Heart right ventricle (tissue), 16 donors: Measurements from ENCODE around the gene TET3. TPM values are rescaled to one million over a fixed set of nuclear protein-coding genes. Genes with fewer than 3 reads are reported as not detected.

ENCODE experiments used
- ATAC-seq, 8 donors: fragments of 200-7000 bp; cut with Tn5 transposase; one replicate each; pipeline ENCODE4 v1.9.1; 2020; ENCODE audit warnings: mild to moderate bottlenecking in 8 of 8, moderate library complexity in 8 of 8, moderate number of reproducible peaks in 1 of 8
- DNase-seq, 2 donors: peaks; one replicate each; pipeline ENCODE4 v3.0.0-alpha.2; 2020
- H3K27ac ChIP-seq, 10 donors: fragments of 200-600 bp; sonication (generic) in 2 of 10; one replicate each; pipeline versions ENCODE4 v1.5.0 to v1.8.0; 2020 to 2022; ENCODE audit warnings: mild to moderate bottlenecking in 3 of 10
- H3K27me3 ChIP-seq, 7 donors: fragments of 200-600 bp; one replicate each; pipeline ENCODE4 v1.8.0; 2021 to 2022; ENCODE audit warnings: mild to moderate bottlenecking in 2 of 7
- H3K36me3 ChIP-seq, 9 donors: fragments of 200-600 bp; sonication (generic) in 1 of 9; one replicate each; pipeline versions ENCODE4 v1.5.0 to v1.8.0; 2020 to 2022; ENCODE audit warnings: mild to moderate bottlenecking in 2 of 9
- H3K4me1 ChIP-seq, 9 donors: fragments of 200-600 bp; sonication (generic) in 1 of 9; one replicate each; pipeline versions ENCODE4 v1.5.0 to v1.8.0; 2020 to 2022; ENCODE audit warnings: mild to moderate bottlenecking in 4 of 9
- H3K4me3 ChIP-seq, 10 donors: fragments of 200-600 bp; sonication (generic) in 2 of 10; one replicate each; pipeline versions ENCODE4 v1.5.0 to v1.8.0; 2020 to 2022; ENCODE audit warnings: mild to moderate bottlenecking in 7 of 10, moderate library complexity in 2 of 10
- H3K9me3 ChIP-seq, 11 donors: fragments of 200-600 bp in 10 of 11; sonication (generic) in 2 of 11; one replicate each; pipeline versions ENCODE4 v1.5.0 to v1.8.0; 2013 to 2022; ENCODE audit warnings: mild to moderate bottlenecking in 2 of 11, control low read depth in 1 of 11, moderate library complexity in 1 of 11
- CTCF ChIP-seq, 9 donors: fragments of 200-600 bp; sonication (generic) in 2 of 9; IDR thresholded peaks; one replicate each; pipeline versions ENCODE4 v1.5.0 to v1.8.0; 2021 to 2022; ENCODE audit warnings: antibody characterized with exemption in 9 of 9, mild to moderate bottlenecking in 5 of 9, moderate library complexity in 1 of 9
- WGBS, 2 donors: extraction: QIAGEN DNeasy Blood & Tissue Kit; methylation state at CpG; one replicate each; pipeline ENCODE4 v1.1.7; 2013; ENCODE audit warnings: inconsistent platforms in 1 of 2; 5-methylcytosine and 5-hydroxymethylcytosine counted together
- intact Hi-C, 10 donors: fragments of 100-400 bp; cut with DNase I; formaldehyde crosslinking; loops; one replicate each; pipeline versions ENCODE4 v1.11.1 to v1.14.2; 2022
- polyA plus RNA-seq, 2 donors: library from polyadenylated mRNA; stranded (reverse); fragments of 200-250 nt; gene quantifications; one replicate each; pipeline ENCODE4 v1.2.3, GENCODE V29; 2013
- total RNA-seq, 10 donors: library from RNA; stranded (reverse); fragmentation: NEBNext Ultra II Directional in 3 of 10; extraction: Animal tissue kit (Norgen Biotek cat#: 25700) in 3 of 10; gene quantifications; one replicate each; pipeline versions ENCODE4 v1.2.1 to v1.2.4, GENCODE V29; 2021 to 2023
- donor health status: Arrhythmogenic right ventricular cardiomyopathy.
- donor health status: ischemic (EF 13 %, LVEDD 7.1; RV severe dilation, severe dysfunction).
- donor health status: healthy with polysubstance abuse.
- donor health status: DM: no; HTN: yes; CAD: no.
- donor health status: DM: no; HTN: no; CAD: no.
- donor health status: ischemic (EF 25% LVEDD 6.9; RV normal size, moderate dysfunction).
- donor health status: ischemic (EF 25% LVEDD 5.7; RV mildly dilated, moderate dysfunction).
- donor health status: healthy.
- donor health status: DM: yes; HTN: yes; CAD: no.
- donor health status: Ischemic cardiomyopathy.
- donor health status: ischemic (EF 35%, LVEDD 5.7; RV mildly dilated, moderate dysfunction).
- donor health status: nonischemic (EF 11% LVEDD 7.7; RV severe dilation, severe dysfunction).
- donor health status: DM: yes; HTN: yes; CAD: no.
- donor health status: PGD.
- donor health status: ischemic (EF 29% LVEDD 5.4; RV normal size, mild dysfunction).
- donor health status: nonischemic (EF 23%, LVEDD 6.1; RV moderate dilation, normal function).

Gene TET3
- total and polyA plus RNA-seq, 12 donors = 1.1 to 8.0 (median 2.7) TPM

- ATAC-seq (no peak), DNase-seq (peak; percentile 48 to 65)
- H3K4me1 ChIP-seq = peaks cover 12 to 78% (median 71%) of the 10 kb centered on the region in 9 donors
- no peaks in the 10 kb centered on the region for H3K9me3 ChIP-seq
- intact Hi-C loops = loop anchor here in 6 of 10 donors (5.0 to 10.0 kb wide), 5 partner anchors 48 to 160 kb away; partner anchors contain the start of genes DGUOK (in 4 of the 6) and STAMBP (in 2 of the 6)
- 0 to 1% methylated on average over 34 to 55 of the region's 58 CpGs for WGBS, 2 donors
- peak overlapping the region in 6 of 10 donors; percentile 61 to 95 (median 79) for H3K27ac ChIP-seq
- H3K4me3 ChIP-seq = peak overlapping the region in 9 of 10 donors; percentile 55 to 67 (median 62)
- no peaks in the 10 kb centered on the region for H3K27me3 ChIP-seq
- peaks cover 0 to 7% (median 0%) of the 10 kb centered on the region in 9 donors for H3K36me3 ChIP-seq
- no peak for TF ChIP-seq CTCF (IDR thresholded peaks at IDR 0.05)
Measured at GRCh38 chr2:73984922-73985307, 205 bp downstream of the TET3 start.

GRCh38 chr2:73985308-73986084 lies 786 bp downstream of the TET3 start:
- Histone ChIP-seq H3K9me3 (no peaks in the 10 kb centered on the region), H3K4me3 (peak overlapping the region; percentile 34 to 67 (median 61)), H3K4me1 (peaks cover 12 to 78% (median 66%) of the 10 kb centered on the region in 9 donors), H3K27me3 (no peaks in the 10 kb centered on the region), H3K27ac (peak overlapping the region in 8 of 10 donors; percentile 49 to 95 (median 74)), H3K36me3 (peaks cover 0 to 7% (median 0%) of the 10 kb centered on the region in 9 donors)
- ATAC-seq = peak in 6 of 8 donors; percentile 5 to 27 (median 9)
- DNase-seq = peak; percentile 54 to 65
- intact Hi-C loops = loop anchor here in 5 of 10 donors (5.0 to 10.0 kb wide), 4 partner anchors 58 to 161 kb away; partner anchors contain the start of genes DGUOK (in 2 of the 5) and STAMBP (in 2 of the 5)
- 3 to 10% methylated on average over 27 to 65 of the region's 66 CpGs for WGBS, 2 donors
- TF ChIP-seq CTCF (IDR thresholded peaks at IDR 0.05) = no peak

- Histone ChIP-seq H3K27ac (peak overlapping the region in 5 of 10 donors; percentile 49 to 95 (median 71)), H3K27me3 (no peaks in the 10 kb centered on the region), H3K4me3 (peak overlapping the region in 9 of 10 donors; percentile 46 to 67 (median 62)), H3K36me3 (peaks cover 0 to 11% (median 0%) of the 10 kb centered on the region in 9 donors), H3K9me3 (no peaks in the 10 kb centered on the region), H3K4me1 (peaks cover 12 to 73% (median 59%) of the 10 kb centered on the region in 9 donors)
- ATAC-seq (no peak), DNase-seq (no peak)
- WGBS, 2 donors = 95% methylated on average over 21 of the region's 21 CpGs
- intact Hi-C loops = loop anchor here in 5 of 10 donors (5.0 to 10.0 kb wide), 4 partner anchors 59 to 161 kb away; partner anchors contain the start of genes DGUOK (in 2 of the 5) and STAMBP (in 2 of the 5)
- no peak for TF ChIP-seq CTCF (IDR thresholded peaks at IDR 0.05)
Measured at GRCh38 chr2:73986085-73986681, 1.5 kb downstream of the TET3 start.
